GM04503 (cell line): Measurements from ENCODE around the gene PALLD.
A peak's percentile ranks its signal among the peaks of the same experiment; 100 is the strongest.

Experiments used
- DNase-seq: peaks from one replicate; pipeline ENCODE4 v3.0.0-alpha.2; 2012; ENCODE audit warnings: low read depth

Gene PALLD

GRCh38 chr4:168623011-168623410 lies 126.2 kb downstream of the PALLD start:
- no peak for DNase-seq

GRCh38 chr4:168623484-168623883 lies 126.6 kb downstream of the PALLD start:
- DNase-seq = no peak

- DNase-seq = no peak
Measured at GRCh38 chr4:168628251-168628650, 131.4 kb downstream of the PALLD start.

- no peak for DNase-seq
Measured at GRCh38 chr4:168629566-168629965, 132.7 kb downstream of the PALLD start.

GRCh38 chr4:168630445-168631187 lies 133.8 kb downstream of the PALLD start:
- no peak for DNase-seq

- DNase-seq = no peak
Measured at GRCh38 chr4:168631241-168632162, 134.7 kb downstream of the PALLD start.

GRCh38 chr4:168632301-168632725 lies 135.5 kb downstream of the PALLD start:
- DNase-seq = no peak

GRCh38 chr4:168633064-168633463 lies 136.2 kb downstream of the PALLD start:
- DNase-seq = no peak

GRCh38 chr4:168633496-168633895 lies 136.6 kb downstream of the PALLD start:
- DNase-seq = no peak

GRCh38 chr4:168634276-168634802 lies 137.5 kb downstream of the PALLD start:
- peak; percentile 95 for DNase-seq

GRCh38 chr4:168636040-168636439 lies 139.2 kb downstream of the PALLD start:
- DNase-seq = no peak

- peak; percentile 72 for DNase-seq
Measured at GRCh38 chr4:168636506-168637196, 139.8 kb downstream of the PALLD start.

GRCh38 chr4:168637872-168638756 lies 141.3 kb downstream of the PALLD start:
- DNase-seq = no peak

- DNase-seq = no peak
Measured at GRCh38 chr4:168639914-168640313, 143.1 kb downstream of the PALLD start.

- no peak for DNase-seq
Measured at GRCh38 chr4:168641811-168642140, 144.9 kb downstream of the PALLD start.

- DNase-seq = no peak
Measured at GRCh38 chr4:168642591-168642990, 145.7 kb downstream of the PALLD start.

- no peak for DNase-seq
Measured at GRCh38 chr4:168643111-168643795, 146.4 kb downstream of the PALLD start.

GRCh38 chr4:168643796-168644159 lies 146.9 kb downstream of the PALLD start:
- DNase-seq = no peak

GRCh38 chr4:168646001-168646768 lies 149.3 kb downstream of the PALLD start:
- DNase-seq = no peak
